OCI-LY1 (cell line): ENCODE measurements around the gene GPR108.
"Not testable (repeated sequence)": the region's sequence is repeated elsewhere in the genome, so short reads cannot be mapped to it uniquely, and the experiment has no call there.

ENCODE experiments used
- H2AFZ ChIP-seq: fragments of 200-600 bp; sonication (generic), shearing (Covaris generic); 2 replicates; pipeline ENCODE4 v1.6.0; 2014; ENCODE audit warnings: antibody characterized with exemption, mild to moderate bottlenecking, low read length
- H3F3A ChIP-seq: fragments of 200-600 bp; sonication (generic), shearing (Covaris generic); 2 replicates; pipeline ENCODE4 v1.6.0; 2014; ENCODE audit warnings: mild to moderate bottlenecking, antibody characterized with exemption, low read length, moderate library complexity; ENCODE audit not compliant: insufficient read depth
- H3K27ac ChIP-seq: fragments of 200-600 bp; sonication (generic); 2 replicates; pipeline ENCODE4 v1.5.1; 2014; ENCODE audit warnings: low read length, mixed run types, mild to moderate bottlenecking, low read depth; ENCODE audit not compliant: poor library complexity, severe bottlenecking
- H3K27me3 ChIP-seq: fragments of 200-600 bp; sonication (generic); 2 replicates; pipeline ENCODE4 v1.6.0; 2014; ENCODE audit warnings: antibody characterized with exemption, mild to moderate bottlenecking, low read length, moderate library complexity; ENCODE audit not compliant: insufficient read depth
- H3K36me3 ChIP-seq: fragments of 200-600 bp; sonication (generic); 2 replicates; pipeline ENCODE4 v1.6.1; 2014; ENCODE audit warnings: mild to moderate bottlenecking, antibody characterized with exemption, low read length, moderate library complexity, mixed read lengths; ENCODE audit not compliant: insufficient read depth
- H3K4me1 ChIP-seq: fragments of 200-600 bp; sonication (generic); 2 replicates; pipeline ENCODE4 v1.5.1; 2014; ENCODE audit warnings: mild to moderate bottlenecking, low read length, moderate library complexity; ENCODE audit not compliant: insufficient read depth, severe bottlenecking
- H3K4me2 ChIP-seq: fragments of 200-600 bp; sonication (generic), shearing (Covaris generic); 2 replicates; pipeline ENCODE4 v1.6.1; 2014; ENCODE audit warnings: low read length
- H3K4me3 ChIP-seq: fragments of 200-600 bp; sonication (generic); 2 replicates; pipeline ENCODE4 v1.5.1; 2014; ENCODE audit warnings: low read length, low read depth, mild to moderate bottlenecking, mixed read lengths; ENCODE audit not compliant: poor library complexity, severe bottlenecking
- H3K79me2 ChIP-seq: fragments of 200-600 bp; shearing (Covaris generic); 2 replicates; pipeline ENCODE4 v1.6.1; 2016; ENCODE audit warnings: mixed run types, low read length, mixed read lengths; ENCODE audit not compliant: insufficient read depth
- H3K9ac ChIP-seq: fragments of 200-600 bp; sonication (generic), shearing (Covaris generic); 2 replicates; pipeline ENCODE4 v1.6.1; 2014; ENCODE audit warnings: mild to moderate bottlenecking, low read length, mixed read lengths
- H3K9me2 ChIP-seq: fragments of 200-600 bp; sonication (generic), shearing (Covaris generic); 2 replicates; pipeline ENCODE4 v1.6.1; 2014; ENCODE audit warnings: low read depth, mild to moderate bottlenecking, low read length, mixed read lengths
- H3K9me3 ChIP-seq: fragments of 200-600 bp; shearing (Covaris generic); 2 replicates; pipeline ENCODE4 v1.6.1; 2014; ENCODE audit warnings: low read length, mixed read lengths
- H4K20me1 ChIP-seq: fragments of 200-600 bp; sonication (generic), shearing (Covaris generic); 2 replicates; pipeline ENCODE4 v1.6.0; 2016; ENCODE audit warnings: mild to moderate bottlenecking, low read length; ENCODE audit not compliant: insufficient read depth
- EZH2 ChIP-seq: fragments of 200-600 bp; sonication (generic), shearing (Covaris generic); IDR thresholded peaks from 2 replicates; pipeline ENCODE4 v1.8.0; 2017; ENCODE audit warnings: borderline replicate concordance, mixed run types, mild to moderate bottlenecking, antibody characterized with exemption, low read length, moderate library complexity, mixed read lengths
- TF ChIP-seq, protein P1 (sequence below): fragments of 200-600 bp; sonication (generic), shearing (Covaris generic); IDR thresholded peaks from 2 replicates; pipeline ENCODE4 v1.5.1; 2017; ENCODE audit warnings: mild to moderate bottlenecking, antibody characterized with exemption, low read length, moderate library complexity, mixed read lengths

GPR108 gene

GRCh38 chr19:6751189-6751588 lies 13.8 kb upstream of the GPR108 start:
- Histone ChIP-seq H3K9me3 (no peaks in the 10 kb centered on the region), H3K4me2 (no peak overlapping the region), H4K20me1 (no peaks in the 10 kb centered on the region), H3K4me1 (peaks cover 9% of the 10 kb centered on the region), H3K36me3 (peaks cover 72% of the 10 kb centered on the region), H3K4me3 (no peak overlapping the region), H2AFZ (no peak overlapping the region), H3K79me2 (no peaks in the 10 kb centered on the region), H3F3A (no peaks in the 10 kb centered on the region), H3K9me2 (no peaks in the 10 kb centered on the region), H3K27ac (no peak overlapping the region), H3K27me3 (no peaks in the 10 kb centered on the region), H3K9ac (no peak overlapping the region)
- TF ChIP-seq EZH2: no peak
- TF ChIP-seq, protein P1, sequence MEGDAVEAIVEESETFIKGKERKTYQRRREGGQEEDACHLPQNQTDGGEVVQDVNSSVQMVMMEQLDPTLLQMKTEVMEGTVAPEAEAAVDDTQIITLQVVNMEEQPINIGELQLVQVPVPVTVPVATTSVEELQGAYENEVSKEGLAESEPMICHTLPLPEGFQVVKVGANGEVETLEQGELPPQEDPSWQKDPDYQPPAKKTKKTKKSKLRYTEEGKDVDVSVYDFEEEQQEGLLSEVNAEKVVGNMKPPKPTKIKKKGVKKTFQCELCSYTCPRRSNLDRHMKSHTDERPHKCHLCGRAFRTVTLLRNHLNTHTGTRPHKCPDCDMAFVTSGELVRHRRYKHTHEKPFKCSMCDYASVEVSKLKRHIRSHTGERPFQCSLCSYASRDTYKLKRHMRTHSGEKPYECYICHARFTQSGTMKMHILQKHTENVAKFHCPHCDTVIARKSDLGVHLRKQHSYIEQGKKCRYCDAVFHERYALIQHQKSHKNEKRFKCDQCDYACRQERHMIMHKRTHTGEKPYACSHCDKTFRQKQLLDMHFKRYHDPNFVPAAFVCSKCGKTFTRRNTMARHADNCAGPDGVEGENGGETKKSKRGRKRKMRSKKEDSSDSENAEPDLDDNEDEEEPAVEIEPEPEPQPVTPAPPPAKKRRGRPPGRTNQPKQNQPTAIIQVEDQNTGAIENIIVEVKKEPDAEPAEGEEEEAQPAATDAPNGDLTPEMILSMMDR: no peak

GRCh38 chr19:6750062-6750461 lies 12.7 kb upstream of the GPR108 start:
- no peak overlapping the region for H2AFZ ChIP-seq
- H3K79me2 ChIP-seq: no peaks in the 10 kb centered on the region
- peaks cover 9% of the 10 kb centered on the region for H3K4me1 ChIP-seq
- no peak overlapping the region for H3K9ac ChIP-seq
- peaks cover 80% of the 10 kb centered on the region for H3K36me3 ChIP-seq
- no peaks in the 10 kb centered on the region for H3K9me2 ChIP-seq
- no peak for TF ChIP-seq EZH2
- TF ChIP-seq, protein P1: no peak
- H3K4me2 ChIP-seq: no peak overlapping the region
- no peaks in the 10 kb centered on the region for H3K9me3 ChIP-seq
- H4K20me1 ChIP-seq: no peaks in the 10 kb centered on the region
- no peaks in the 10 kb centered on the region for H3F3A ChIP-seq
- H3K4me3 ChIP-seq: no peak overlapping the region
- H3K27ac ChIP-seq: no peak overlapping the region
- no peaks in the 10 kb centered on the region for H3K27me3 ChIP-seq

DNA sequence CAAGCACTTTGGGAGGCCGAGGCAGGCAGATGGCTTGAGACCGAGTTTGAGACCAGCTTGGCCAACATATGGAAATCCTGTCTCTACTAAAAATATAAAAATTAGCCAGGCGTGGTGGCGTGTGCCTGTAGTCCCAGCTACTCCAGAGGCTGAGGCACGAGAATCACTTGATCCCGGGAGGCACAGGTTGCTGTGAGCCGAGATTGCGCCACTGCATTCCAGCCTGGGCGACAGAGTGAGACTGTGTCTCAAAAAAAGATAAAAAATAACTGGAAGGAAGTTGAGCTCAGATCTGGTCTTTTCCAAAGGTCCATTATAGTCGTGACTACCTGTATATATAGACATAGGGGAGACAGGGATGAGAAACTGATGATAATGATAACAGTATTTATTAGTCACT lies 11.2 kb upstream of the GPR108 start:
- not testable (repeated sequence) for H2AFZ ChIP-seq, H3K9me3 ChIP-seq, H3K4me1 ChIP-seq, H4K20me1 ChIP-seq, H3K9me2 ChIP-seq, H3K4me3 ChIP-seq, H3F3A ChIP-seq, H3K79me2 ChIP-seq, H3K27me3 ChIP-seq, H3K9ac ChIP-seq, H3K4me2 ChIP-seq, H3K27ac ChIP-seq
- H3K36me3 ChIP-seq: peaks cover 86% of the 10 kb centered on the region

GRCh38 chr19:6745965-6746364 lies 8.6 kb upstream of the GPR108 start:
- no peaks in the 10 kb centered on the region for H4K20me1 ChIP-seq
- H3K9me2 ChIP-seq: no peaks in the 10 kb centered on the region
- no peaks in the 10 kb centered on the region for H3K9me3 ChIP-seq
- no peak overlapping the region for H3K9ac ChIP-seq
- H3K4me1 ChIP-seq: peaks cover 13% of the 10 kb centered on the region
- no peaks in the 10 kb centered on the region for H3K79me2 ChIP-seq
- H3K27me3 ChIP-seq: no peaks in the 10 kb centered on the region
- no peak overlapping the region for H3K4me2 ChIP-seq
- H2AFZ ChIP-seq: no peak overlapping the region
- H3K27ac ChIP-seq: no peak overlapping the region
- H3F3A ChIP-seq: no peaks in the 10 kb centered on the region
- TF ChIP-seq, protein P1: no peak
- no peak for TF ChIP-seq EZH2
- H3K4me3 ChIP-seq: no peak overlapping the region
- peaks cover 78% of the 10 kb centered on the region for H3K36me3 ChIP-seq
